GF-D8 (cell line): ENCODE measurements around the gene GTF3C2.
"Not testable (repeated sequence)": the region's sequence is repeated elsewhere in the genome, so short reads cannot be mapped to it uniquely, and the experiment has no call there.

Experiments used
- DNase-seq: peaks from one replicate; lab custom pipeline; 2025; lab: John Stamatoyannopoulos, UW

The GTF3C2 gene

GRCh38 chr2:27320958-27321543, 35.5 kb downstream of the GTF3C2 start:
- DNase-seq: no peak

GRCh38 chr2:27319839-27320238, 36.7 kb downstream of the GTF3C2 start:
- DNase-seq: not testable (repeated sequence)

GRCh38 chr2:27316655-27317412, 39.7 kb downstream of the GTF3C2 start:
- DNase-seq: no peak

- no peak for DNase-seq
These were observed 41.4 kb downstream of the GTF3C2 start for GRCh38 chr2:27315122-27315521.

GRCh38 chr2:27314709-27315108, 41.9 kb downstream of the GTF3C2 start:
- DNase-seq: no peak

- DNase-seq: no peak
These were observed 42.5 kb downstream of the GTF3C2 start for GRCh38 chr2:27313882-27314645.

GRCh38 chr2:27312152-27312551, 44.4 kb downstream of the GTF3C2 start:
- no peak for DNase-seq

GRCh38 chr2:27309651-27310050, 46.9 kb downstream of the GTF3C2 start:
- DNase-seq: no peak

GRCh38 chr2:27308359-27308881, 48.1 kb downstream of the GTF3C2 start, which contains the start of gene UCN:
UCN (minus strand) TSS chr2:27308445; CDS start chr2:27307895, 550 bp downstream.
- no peak for DNase-seq

- no peak for DNase-seq
These were observed 48.8 kb downstream of the GTF3C2 start for GRCh38 chr2:27307545-27308358.

GRCh38 chr2:27307287-27307544, 49.3 kb downstream of the GTF3C2 start:
- no peak for DNase-seq

- no peak for DNase-seq
These were observed 49.8 kb downstream of the GTF3C2 start for GRCh38 chr2:27306573-27307286.

GRCh38 chr2:27306136-27306535, 50.4 kb downstream of the GTF3C2 start:
- no peak for DNase-seq

GRCh38 chr2:27305516-27305915, 51.0 kb downstream of the GTF3C2 start:
- DNase-seq: no peak

GRCh38 chr2:27304488-27305240, 51.9 kb downstream of the GTF3C2 start:
- no peak for DNase-seq

- DNase-seq: peak; percentile 37
These were observed 53.2 kb downstream of the GTF3C2 start for GRCh38 chr2:27303093-27304025.

- not testable (repeated sequence) for DNase-seq
These were observed 56.0 kb downstream of the GTF3C2 start for GRCh38 chr2:27300606-27301005.

GRCh38 chr2:27298391-27299080, 58.0 kb downstream of the GTF3C2 start:
- no peak for DNase-seq

- no peak for DNase-seq
These were observed 59.4 kb downstream of the GTF3C2 start for GRCh38 chr2:27297195-27297594.
